ENCODE results near the gene HSPG2. TPM values are rescaled to one million over a fixed set of nuclear protein-coding genes. Genes with fewer than 3 reads are reported as not detected.

Gene HSPG2
- polyA plus RNA-seq, 2 donors: 37.6 to 55.0 TPM

- Histone ChIP-seq H3K4me1 (ENCODE audit: control insufficient read depth in 2 of 2, insufficient read depth in 2 of 2, low read length in 1 of 2) (peaks cover 0 to 4% of the 10 kb centered on the region in 2 donors), H3K36me3 (ENCODE audit: control insufficient read depth in 2 of 2, insufficient read depth in 2 of 2, low read length in 1 of 2) (peaks cover 9 to 34% of the 10 kb centered on the region in 2 donors), H3K9me3 (ENCODE audit: control insufficient read depth in 2 of 2, insufficient read depth in 1 of 2, low read depth in 1 of 2, low read length in 1 of 2) (no peaks in the 10 kb centered on the region), H3K27me3 (ENCODE audit: control insufficient read depth in 1 of 2, insufficient read depth in 2 of 2, low read length in 2 of 2) (no peaks in the 10 kb centered on the region), H3K4me3 (ENCODE audit: low read depth in 1 of 2, low read length in 2 of 2) (no peak overlapping the region), H3K27ac (ENCODE audit: low read depth in 2 of 2, low read length in 1 of 2) (no peak overlapping the region)
- WGBS, 2 donors: 80 to 84% methylated on average over 15 of the region's 15 CpGs
Observed at GRCh38 chr1:21886486-21887215, 50.5 kb downstream of the HSPG2 start.

DNA sequence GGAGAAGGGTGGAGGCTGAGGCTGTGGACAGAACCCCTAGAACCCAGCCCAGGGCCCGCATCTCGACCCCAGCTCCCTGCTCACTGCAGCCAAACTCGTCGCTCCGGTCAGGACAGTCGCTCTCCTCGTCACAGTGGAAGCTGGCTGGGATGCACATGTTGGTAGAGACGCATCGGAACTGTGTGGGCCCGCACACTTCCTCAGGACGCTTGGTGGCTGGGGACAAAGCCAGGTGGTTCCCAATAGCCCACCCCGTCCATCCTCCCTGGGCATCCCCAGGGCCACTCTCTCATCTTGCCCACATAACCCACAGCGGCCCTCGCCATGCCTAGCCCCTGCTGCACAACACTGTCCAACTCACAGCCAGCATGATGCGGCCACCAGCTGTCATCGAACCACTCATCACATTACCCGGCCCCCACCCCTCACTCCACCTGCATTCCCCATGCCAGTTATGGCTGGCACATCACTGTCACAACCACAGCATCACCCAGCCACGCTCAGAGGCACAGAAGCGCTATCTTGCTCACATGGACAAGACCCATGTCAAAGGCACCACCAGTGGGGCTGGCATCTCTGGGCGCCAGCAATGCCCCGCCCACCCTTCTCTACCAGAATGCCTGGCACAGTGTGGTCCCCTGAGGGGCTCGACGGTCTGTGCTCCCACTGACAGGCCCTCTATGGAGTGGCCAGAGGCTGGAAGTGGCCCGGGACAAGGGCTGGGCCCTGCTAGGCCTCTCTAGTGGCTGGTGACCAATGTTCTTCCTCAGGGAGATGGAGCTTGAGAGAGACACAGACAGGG is 51.7 kb downstream of the HSPG2 start:
- H3K36me3 ChIP-seq (ENCODE audit: control insufficient read depth in 2 of 2, insufficient read depth in 2 of 2, low read length in 1 of 2): peaks cover 9 to 43% of the 10 kb centered on the region in 2 donors
- H3K4me3 ChIP-seq (ENCODE audit: low read depth in 1 of 2, low read length in 2 of 2): no peak overlapping the region
- H3K27me3 ChIP-seq (ENCODE audit: control insufficient read depth in 1 of 2, insufficient read depth in 2 of 2, low read length in 2 of 2): no peaks in the 10 kb centered on the region
- H3K9me3 ChIP-seq (ENCODE audit: control insufficient read depth in 2 of 2, insufficient read depth in 1 of 2, low read depth in 1 of 2, low read length in 1 of 2): no peaks in the 10 kb centered on the region
- no peak overlapping the region for H3K27ac ChIP-seq (ENCODE audit: low read depth in 2 of 2, low read length in 1 of 2)
- no peaks in the 10 kb centered on the region for H3K4me1 ChIP-seq (ENCODE audit: control insufficient read depth in 2 of 2, insufficient read depth in 2 of 2, low read length in 1 of 2)
- WGBS, 2 donors: 86 to 89% methylated on average over 24 of the region's 24 CpGs

DNA sequence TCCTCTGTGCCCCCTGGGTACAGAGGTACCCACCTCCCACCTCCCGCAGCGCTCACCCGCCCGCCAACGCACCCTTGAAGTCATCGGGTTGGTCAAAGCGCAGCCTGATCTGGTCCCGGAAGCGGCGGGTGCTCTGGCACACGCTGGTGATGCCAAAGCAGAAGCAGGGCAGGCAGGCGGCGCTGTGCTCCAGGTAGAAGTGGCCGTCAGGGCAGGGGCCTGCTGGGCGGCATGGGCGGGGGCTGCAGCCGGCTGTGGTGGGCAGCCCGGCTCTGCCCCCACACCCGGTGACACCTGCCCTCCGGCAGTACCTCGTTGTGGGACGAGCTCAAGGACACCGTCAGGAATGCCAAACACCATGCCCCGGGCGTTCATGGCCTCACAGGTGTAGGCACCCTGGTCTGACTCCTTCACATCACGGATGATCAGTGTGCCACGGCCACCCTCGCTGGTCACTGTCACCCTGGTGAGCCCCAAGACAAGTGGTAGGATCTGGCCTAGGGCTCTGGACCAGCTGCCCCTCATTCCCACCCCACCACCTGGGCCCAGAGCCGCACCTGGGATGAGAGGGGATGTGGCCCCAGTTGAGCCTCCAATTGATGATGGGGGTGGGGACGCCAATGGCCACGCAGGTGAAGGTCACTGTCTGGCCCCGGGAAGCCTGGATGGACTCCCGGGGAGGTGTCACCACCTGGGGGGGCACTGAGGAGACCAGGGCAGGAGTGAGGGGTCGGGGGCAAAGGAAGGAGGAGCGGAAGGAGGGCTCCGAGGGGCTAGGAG is 52.5 kb downstream of the HSPG2 start:
- Histone ChIP-seq H3K4me1 (ENCODE audit: control insufficient read depth in 2 of 2, insufficient read depth in 2 of 2, low read length in 1 of 2) (no peaks in the 10 kb centered on the region), H3K36me3 (ENCODE audit: control insufficient read depth in 2 of 2, insufficient read depth in 2 of 2, low read length in 1 of 2) (peaks cover 9 to 42% of the 10 kb centered on the region in 2 donors), H3K27ac (ENCODE audit: low read depth in 2 of 2, low read length in 1 of 2) (no peak overlapping the region), H3K9me3 (ENCODE audit: control insufficient read depth in 2 of 2, insufficient read depth in 1 of 2, low read depth in 1 of 2, low read length in 1 of 2) (no peaks in the 10 kb centered on the region), H3K27me3 (ENCODE audit: control insufficient read depth in 1 of 2, insufficient read depth in 2 of 2, low read length in 2 of 2) (no peaks in the 10 kb centered on the region), H3K4me3 (ENCODE audit: low read depth in 1 of 2, low read length in 2 of 2) (no peak overlapping the region)
- 86 to 92% methylated on average over 36 of the region's 36 CpGs for WGBS, 2 donors

- 80% methylated on average over 11 of the region's 11 CpGs for WGBS, 2 donors
- Histone ChIP-seq H3K27me3 (ENCODE audit: control insufficient read depth in 1 of 2, insufficient read depth in 2 of 2, low read length in 2 of 2) (no peaks in the 10 kb centered on the region), H3K9me3 (ENCODE audit: control insufficient read depth in 2 of 2, insufficient read depth in 1 of 2, low read depth in 1 of 2, low read length in 1 of 2) (no peaks in the 10 kb centered on the region), H3K4me3 (ENCODE audit: low read depth in 1 of 2, low read length in 2 of 2) (no peak overlapping the region), H3K4me1 (ENCODE audit: control insufficient read depth in 2 of 2, insufficient read depth in 2 of 2, low read length in 1 of 2) (no peaks in the 10 kb centered on the region), H3K36me3 (ENCODE audit: control insufficient read depth in 2 of 2, insufficient read depth in 2 of 2, low read length in 1 of 2) (peaks cover 9 to 50% of the 10 kb centered on the region in 2 donors), H3K27ac (ENCODE audit: low read depth in 2 of 2, low read length in 1 of 2) (peak overlapping the region in 1 of 2 donors; percentile 35)
Observed at GRCh38 chr1:21882721-21883415, 54.2 kb downstream of the HSPG2 start.

DNA sequence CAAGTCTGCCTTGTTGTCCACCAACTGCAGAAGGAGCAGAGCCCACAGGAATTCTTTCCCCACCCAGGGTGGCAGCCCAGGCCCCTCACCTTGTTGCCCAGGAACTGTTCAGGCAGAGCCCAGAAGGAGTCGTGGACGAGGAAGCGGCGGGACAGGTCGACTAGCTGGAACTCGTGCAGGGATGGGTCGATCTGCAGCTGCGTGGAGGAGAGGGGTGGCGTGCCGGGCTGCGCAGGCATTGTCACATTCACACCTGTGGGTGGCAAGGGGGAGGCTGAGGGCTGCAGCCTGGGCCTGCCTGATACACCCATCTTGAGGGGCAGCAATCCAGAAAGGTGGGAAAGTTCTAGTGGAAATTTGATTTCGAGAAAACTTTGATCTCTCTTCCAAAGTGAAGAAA is 55.9 kb downstream of the HSPG2 start:
- Histone ChIP-seq H3K36me3 (ENCODE audit: control insufficient read depth in 2 of 2, insufficient read depth in 2 of 2, low read length in 1 of 2) (peaks cover 9 to 47% of the 10 kb centered on the region in 2 donors), H3K4me1 (ENCODE audit: control insufficient read depth in 2 of 2, insufficient read depth in 2 of 2, low read length in 1 of 2) (no peaks in the 10 kb centered on the region), H3K9me3 (ENCODE audit: control insufficient read depth in 2 of 2, insufficient read depth in 1 of 2, low read depth in 1 of 2, low read length in 1 of 2) (no peaks in the 10 kb centered on the region), H3K27ac (ENCODE audit: low read depth in 2 of 2, low read length in 1 of 2) (no peak overlapping the region), H3K27me3 (ENCODE audit: control insufficient read depth in 1 of 2, insufficient read depth in 2 of 2, low read length in 2 of 2) (no peaks in the 10 kb centered on the region), H3K4me3 (ENCODE audit: low read depth in 1 of 2, low read length in 2 of 2) (no peak overlapping the region)
- WGBS, 2 donors: 82 to 85% methylated on average over 12 of the region's 12 CpGs

GRCh38 chr1:21880619-21880970 is 56.5 kb downstream of the HSPG2 start:
- H3K27ac ChIP-seq (ENCODE audit: low read depth in 2 of 2, low read length in 1 of 2): no peak overlapping the region
- no peaks in the 10 kb centered on the region for H3K9me3 ChIP-seq (ENCODE audit: control insufficient read depth in 2 of 2, insufficient read depth in 1 of 2, low read depth in 1 of 2, low read length in 1 of 2)
- peaks cover 10 to 47% of the 10 kb centered on the region in 2 donors for H3K36me3 ChIP-seq (ENCODE audit: control insufficient read depth in 2 of 2, insufficient read depth in 2 of 2, low read length in 1 of 2)
- H3K4me1 ChIP-seq (ENCODE audit: control insufficient read depth in 2 of 2, insufficient read depth in 2 of 2, low read length in 1 of 2): no peaks in the 10 kb centered on the region
- 89 to 92% methylated on average over 15 to 16 of the region's 16 CpGs for WGBS, 2 donors
- H3K27me3 ChIP-seq (ENCODE audit: control insufficient read depth in 1 of 2, insufficient read depth in 2 of 2, low read length in 2 of 2): no peaks in the 10 kb centered on the region
- no peak overlapping the region for H3K4me3 ChIP-seq (ENCODE audit: low read depth in 1 of 2, low read length in 2 of 2)

DNA sequence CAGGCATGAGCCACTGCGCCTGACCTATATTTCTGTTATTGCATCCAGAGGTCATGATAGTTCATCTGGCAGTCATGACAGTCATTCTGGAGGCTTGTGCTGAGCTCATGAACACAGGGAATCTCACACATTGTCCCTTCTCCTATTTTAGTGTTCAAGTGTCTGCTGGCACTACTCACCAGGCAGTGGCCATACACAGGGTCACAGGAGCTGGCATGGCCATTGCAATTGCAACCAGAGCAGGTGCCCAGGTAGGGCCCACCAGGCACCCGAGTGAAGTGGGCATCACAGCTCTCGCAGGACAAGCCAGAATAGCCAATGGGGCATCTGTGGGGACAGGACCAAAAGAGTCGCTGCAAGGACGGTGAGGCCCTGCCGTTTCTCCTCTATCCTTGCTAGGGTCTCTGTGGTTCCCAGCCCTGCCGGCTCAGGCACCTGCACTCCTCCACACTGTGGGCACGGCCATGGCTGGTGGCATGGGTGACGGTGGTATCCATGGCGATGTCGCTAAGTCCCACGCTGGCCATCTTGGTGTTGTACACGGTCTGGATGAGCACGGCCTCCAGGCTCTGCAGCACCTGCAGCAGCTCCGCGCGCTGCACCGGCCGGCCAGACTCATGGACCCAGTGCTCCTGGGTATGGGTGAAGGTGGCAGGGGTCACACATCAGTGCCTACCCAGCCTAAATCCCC is 57.0 kb downstream of the HSPG2 start:
- Histone ChIP-seq H3K27ac (ENCODE audit: low read depth in 2 of 2, low read length in 1 of 2) (no peak overlapping the region), H3K27me3 (ENCODE audit: control insufficient read depth in 1 of 2, insufficient read depth in 2 of 2, low read length in 2 of 2) (no peaks in the 10 kb centered on the region), H3K9me3 (ENCODE audit: control insufficient read depth in 2 of 2, insufficient read depth in 1 of 2, low read depth in 1 of 2, low read length in 1 of 2) (no peaks in the 10 kb centered on the region), H3K4me3 (ENCODE audit: low read depth in 1 of 2, low read length in 2 of 2) (no peak overlapping the region), H3K4me1 (ENCODE audit: control insufficient read depth in 2 of 2, insufficient read depth in 2 of 2, low read length in 1 of 2) (no peaks in the 10 kb centered on the region), H3K36me3 (ENCODE audit: control insufficient read depth in 2 of 2, insufficient read depth in 2 of 2, low read length in 1 of 2) (peaks cover 13 to 46% of the 10 kb centered on the region in 2 donors)
- WGBS, 2 donors: 93 to 94% methylated on average over 19 of the region's 19 CpGs

GRCh38 chr1:21878840-21879478 is 58.2 kb downstream of the HSPG2 start:
- Histone ChIP-seq H3K27me3 (ENCODE audit: control insufficient read depth in 1 of 2, insufficient read depth in 2 of 2, low read length in 2 of 2) (no peaks in the 10 kb centered on the region), H3K36me3 (ENCODE audit: control insufficient read depth in 2 of 2, insufficient read depth in 2 of 2, low read length in 1 of 2) (peaks cover 8 to 52% of the 10 kb centered on the region in 2 donors), H3K4me3 (ENCODE audit: low read depth in 1 of 2, low read length in 2 of 2) (no peak overlapping the region), H3K27ac (ENCODE audit: low read depth in 2 of 2, low read length in 1 of 2) (no peak overlapping the region), H3K4me1 (ENCODE audit: control insufficient read depth in 2 of 2, insufficient read depth in 2 of 2, low read length in 1 of 2) (no peaks in the 10 kb centered on the region), H3K9me3 (ENCODE audit: control insufficient read depth in 2 of 2, insufficient read depth in 1 of 2, low read depth in 1 of 2, low read length in 1 of 2) (no peaks in the 10 kb centered on the region)
- WGBS, 2 donors: 87 to 91% methylated on average over 11 of the region's 11 CpGs

All from esophagus (tissue), 2 donors.